Lower lobe of right lung (tissue), 2 donors: ENCODE measurements around the gene ADCY5. TPM values are rescaled to one million over a fixed set of nuclear protein-coding genes. Genes with fewer than 3 reads are reported as not detected.

ENCODE experiments used
- ATAC-seq, 2 donors: fragments of 200-7000 bp; cut with Tn5 transposase; one replicate each; pipeline ENCODE4 v1.9.1; 2020 to 2022; ENCODE audit warnings: mild to moderate bottlenecking in 2 of 2, moderate library complexity in 2 of 2
- DNase-seq: peaks from one replicate; pipeline ENCODE4 v3.0.0-alpha.2; 2020
- H3K27ac ChIP-seq: fragments of 200-600 bp; one replicate; pipeline ENCODE4 v1.8.0; 2022
- H3K27me3 ChIP-seq: fragments of 200-600 bp; one replicate; pipeline ENCODE4 v1.8.0; 2022; ENCODE audit warnings: low read depth
- H3K36me3 ChIP-seq: fragments of 200-600 bp; one replicate; pipeline ENCODE4 v1.8.0; 2022; ENCODE audit warnings: mild to moderate bottlenecking
- H3K4me1 ChIP-seq: fragments of 200-600 bp; one replicate; pipeline ENCODE4 v1.8.0; 2022
- H3K4me3 ChIP-seq: fragments of 200-600 bp; one replicate; pipeline ENCODE4 v1.8.0; 2022; ENCODE audit warnings: mild to moderate bottlenecking
- H3K9me3 ChIP-seq: fragments of 200-600 bp; one replicate; pipeline ENCODE4 v1.8.0; 2022
- CTCF ChIP-seq: fragments of 200-600 bp; IDR thresholded peaks from one replicate; pipeline ENCODE4 v1.8.0; 2022; ENCODE audit warnings: antibody characterized with exemption, mild to moderate bottlenecking
- intact Hi-C: fragments of 100-400 bp; cut with DNase I; formaldehyde crosslinking; loops from one replicate; pipeline ENCODE4 v1.11.0; 2022
- total RNA-seq: library from RNA; stranded (reverse); fragmentation: NEBNext Ultra II Directional; extraction: Animal tissue kit (Norgen Biotek cat#: 25700); gene quantifications from one replicate; pipeline ENCODE4 v1.2.1, GENCODE V29; 2021
- donor health status: DM: no; HTN: yes; CAD: no; lungs with severe emphysema.

ADCY5 gene
- total RNA-seq, 1 donor from 2014 or later: 5.6 TPM

DNA sequence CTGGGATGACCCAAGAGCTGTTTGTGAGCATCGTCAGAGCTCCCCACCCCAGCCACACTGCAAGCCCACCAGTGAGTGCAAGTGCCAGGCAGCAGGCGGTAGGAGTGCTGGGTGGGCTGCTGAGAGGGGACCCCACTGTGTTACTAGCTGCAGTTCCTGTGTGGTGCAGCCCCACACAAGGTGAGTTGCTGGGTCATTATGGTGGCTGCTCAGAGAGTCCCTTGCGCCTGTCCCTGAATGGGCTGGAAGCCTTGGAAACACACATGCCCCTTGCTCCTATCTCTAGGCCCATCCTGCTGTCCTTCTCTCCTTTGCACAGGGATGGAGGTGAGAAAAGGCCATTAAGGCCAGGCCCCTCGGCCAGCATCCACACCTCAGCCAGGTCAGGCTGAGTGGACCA, 163.4 kb downstream of the ADCY5 start:
- DNase-seq (no peak), ATAC-seq (no peak)
- no peak for TF ChIP-seq CTCF
- Histone ChIP-seq H3K4me1 (no peaks in the 10 kb centered on the region), H3K9me3 (no peaks in the 10 kb centered on the region), H3K4me3 (no peak overlapping the region), H3K27me3 (no peaks in the 10 kb centered on the region), H3K27ac (no peak overlapping the region), H3K36me3 (no peaks in the 10 kb centered on the region)
- intact Hi-C loops: no loop called here

DNA sequence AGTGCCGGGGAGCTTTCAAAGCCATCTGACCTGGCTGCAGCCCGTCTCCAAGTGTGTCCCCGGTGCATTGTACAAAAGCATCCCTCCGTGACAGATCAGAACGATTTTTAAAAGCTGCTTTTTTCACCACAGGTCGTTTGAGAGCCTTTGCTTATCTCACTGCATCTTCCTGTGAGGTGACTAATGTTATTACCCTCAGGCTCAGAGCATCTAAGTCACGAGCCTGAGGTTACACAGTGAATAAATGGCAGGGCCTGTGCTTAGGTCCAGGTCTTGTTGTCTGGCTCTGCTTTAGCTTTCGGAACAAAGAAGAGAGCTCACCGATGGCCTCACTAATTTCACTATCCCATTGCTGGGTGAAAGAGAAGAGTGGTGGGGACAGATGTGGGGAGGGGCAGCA, 163.8 kb downstream of the ADCY5 start:
- intact Hi-C loops: no loop called here
- Histone ChIP-seq H3K27me3 (no peaks in the 10 kb centered on the region), H3K27ac (no peak overlapping the region), H3K4me1 (no peaks in the 10 kb centered on the region), H3K36me3 (no peaks in the 10 kb centered on the region), H3K9me3 (no peaks in the 10 kb centered on the region), H3K4me3 (no peak overlapping the region)
- TF ChIP-seq CTCF: no peak
- ATAC-seq: no peak
- no peak for DNase-seq

GRCh38 chr3:123284399-123285010, 164.4 kb downstream of the ADCY5 start:
- DNase-seq (no peak), ATAC-seq (no peak)
- no peaks in the 10 kb centered on the region for H3K36me3 ChIP-seq
- H3K27me3 ChIP-seq: no peaks in the 10 kb centered on the region
- TF ChIP-seq CTCF: no peak
- no peaks in the 10 kb centered on the region for H3K9me3 ChIP-seq
- no peak overlapping the region for H3K27ac ChIP-seq
- no peaks in the 10 kb centered on the region for H3K4me1 ChIP-seq
- intact Hi-C loops: no loop called here
- no peak overlapping the region for H3K4me3 ChIP-seq

DNA sequence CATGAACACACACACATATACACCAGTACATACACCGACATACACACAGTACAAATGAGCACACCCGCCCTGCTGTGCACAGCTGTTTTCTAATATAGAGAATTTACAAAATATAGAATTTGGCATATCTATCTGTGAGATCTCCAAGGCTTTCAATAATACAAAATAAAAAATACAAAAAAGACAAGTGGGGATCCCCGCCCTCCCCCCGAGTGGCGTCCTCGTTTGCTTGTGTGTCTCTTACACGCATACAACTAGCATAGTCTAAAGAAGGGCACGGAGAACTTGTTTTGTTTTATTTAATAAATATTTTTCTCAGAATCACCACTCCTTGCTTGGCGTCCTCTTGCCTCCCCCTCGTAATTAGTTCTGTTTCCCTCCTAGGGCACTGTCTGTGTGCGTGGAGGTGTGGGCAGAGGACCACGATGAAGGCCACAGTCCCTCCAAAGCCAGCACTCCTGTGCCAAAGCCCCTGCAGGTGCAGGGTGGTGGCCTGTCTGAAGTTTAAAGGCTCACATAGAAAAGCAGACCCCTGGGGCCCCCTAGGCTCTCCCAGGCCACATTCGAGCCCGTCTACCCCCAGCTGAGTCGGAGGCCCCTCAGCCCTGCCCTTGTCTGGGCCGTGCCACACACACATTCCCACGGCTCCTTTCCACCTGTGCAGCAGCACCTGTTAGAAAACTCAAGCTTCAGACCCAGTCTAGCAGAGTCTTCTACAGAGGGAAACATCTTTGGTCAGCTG, 165.1 kb downstream of the ADCY5 start:
- Histone ChIP-seq H3K4me3 (no peak overlapping the region), H3K36me3 (no peaks in the 10 kb centered on the region), H3K27me3 (no peaks in the 10 kb centered on the region), H3K4me1 (no peaks in the 10 kb centered on the region), H3K27ac (no peak overlapping the region), H3K9me3 (no peaks in the 10 kb centered on the region)
- no peak for TF ChIP-seq CTCF
- ATAC-seq (no peak), DNase-seq (no peak)
- intact Hi-C loops: no loop called here

DNA sequence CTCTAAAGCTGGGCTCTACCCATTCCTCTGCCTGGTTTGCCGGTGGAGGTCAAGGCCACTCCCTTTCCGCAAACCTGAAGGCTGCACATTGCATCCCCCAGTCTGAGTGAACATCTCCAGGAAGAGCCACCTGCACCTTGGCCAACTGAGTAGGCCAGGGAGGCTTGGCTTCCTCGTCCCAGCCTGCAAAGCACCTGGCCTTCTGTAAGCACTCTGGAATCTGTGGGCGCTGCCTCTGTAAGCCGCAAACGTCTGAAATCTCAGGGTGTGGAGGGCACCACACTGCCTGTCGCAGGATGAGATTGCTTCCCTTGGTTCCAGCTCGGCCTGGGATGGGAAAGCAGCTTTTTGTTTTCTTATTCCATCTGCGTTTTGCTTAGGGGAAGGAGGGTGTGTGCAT, 165.8 kb downstream of the ADCY5 start:
- intact Hi-C loops: no loop called here
- TF ChIP-seq CTCF: no peak
- H3K27ac ChIP-seq: no peak overlapping the region
- H3K36me3 ChIP-seq: no peaks in the 10 kb centered on the region
- H3K9me3 ChIP-seq: no peaks in the 10 kb centered on the region
- H3K4me1 ChIP-seq: no peaks in the 10 kb centered on the region
- ATAC-seq (no peak), DNase-seq (no peak)
- no peak overlapping the region for H3K4me3 ChIP-seq
- H3K27me3 ChIP-seq: no peaks in the 10 kb centered on the region
